Measurements from ENCODE around the gene NUAK2.
"Not testable (repeated sequence)": the region's sequence is repeated elsewhere in the genome, so short reads cannot be mapped to it uniquely, and the experiment has no call there.

DNA sequence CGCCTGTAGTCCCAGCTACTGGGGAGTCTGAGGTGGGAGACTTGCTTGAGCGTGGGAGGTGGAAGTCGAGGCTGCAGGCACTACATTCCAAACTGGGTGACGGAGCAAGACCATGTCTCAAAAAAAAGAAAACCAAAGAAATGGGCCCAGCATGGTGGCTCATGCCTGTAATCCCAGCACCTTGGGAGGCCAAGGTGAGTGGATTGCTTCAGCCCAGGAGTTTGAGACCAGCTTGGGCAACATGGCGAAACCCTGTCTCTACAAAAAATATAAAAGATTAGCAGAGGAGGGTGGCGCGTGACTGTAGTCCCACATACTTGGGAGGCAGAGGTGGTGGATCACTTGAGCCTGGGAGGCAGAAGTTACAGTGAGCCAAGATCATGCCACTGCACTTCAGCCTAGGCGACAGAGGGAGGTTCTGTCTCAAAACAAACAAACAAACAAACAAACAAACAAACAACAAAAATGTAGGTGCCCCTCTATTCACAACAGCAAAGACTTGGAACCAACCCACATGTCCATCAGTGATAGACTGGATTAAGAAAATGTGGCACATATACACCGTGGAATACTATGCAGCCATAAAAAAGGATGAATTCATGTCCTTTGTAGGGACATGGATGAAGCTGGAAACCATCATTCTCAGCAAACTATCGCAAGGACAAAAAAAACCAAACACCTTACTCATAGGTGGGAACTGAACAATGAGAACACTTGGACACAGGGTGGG lies 40.7 kb downstream of the NUAK2 start:
- TF ChIP-seq POLR2A (IDR thresholded peaks at IDR 0.05): not testable (repeated sequence)
- TF ChIP-seq, protein P1, sequence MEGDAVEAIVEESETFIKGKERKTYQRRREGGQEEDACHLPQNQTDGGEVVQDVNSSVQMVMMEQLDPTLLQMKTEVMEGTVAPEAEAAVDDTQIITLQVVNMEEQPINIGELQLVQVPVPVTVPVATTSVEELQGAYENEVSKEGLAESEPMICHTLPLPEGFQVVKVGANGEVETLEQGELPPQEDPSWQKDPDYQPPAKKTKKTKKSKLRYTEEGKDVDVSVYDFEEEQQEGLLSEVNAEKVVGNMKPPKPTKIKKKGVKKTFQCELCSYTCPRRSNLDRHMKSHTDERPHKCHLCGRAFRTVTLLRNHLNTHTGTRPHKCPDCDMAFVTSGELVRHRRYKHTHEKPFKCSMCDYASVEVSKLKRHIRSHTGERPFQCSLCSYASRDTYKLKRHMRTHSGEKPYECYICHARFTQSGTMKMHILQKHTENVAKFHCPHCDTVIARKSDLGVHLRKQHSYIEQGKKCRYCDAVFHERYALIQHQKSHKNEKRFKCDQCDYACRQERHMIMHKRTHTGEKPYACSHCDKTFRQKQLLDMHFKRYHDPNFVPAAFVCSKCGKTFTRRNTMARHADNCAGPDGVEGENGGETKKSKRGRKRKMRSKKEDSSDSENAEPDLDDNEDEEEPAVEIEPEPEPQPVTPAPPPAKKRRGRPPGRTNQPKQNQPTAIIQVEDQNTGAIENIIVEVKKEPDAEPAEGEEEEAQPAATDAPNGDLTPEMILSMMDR (IDR thresholded peaks at IDR 0.05): not testable (repeated sequence)
